Sigmoid colon (tissue), 7 donors: ENCODE data around the gene FCMR. TPM values are rescaled to one million over a fixed set of nuclear protein-coding genes. Genes with fewer than 3 reads are reported as not detected.

Source experiments
- DNase-seq: peaks from one replicate; pipeline ENCODE4 v3.0.0-alpha.2; 2019
- H3K27ac ChIP-seq, 4 donors: fragments of 200-600 bp; sonication (generic); one replicate each; pipeline ENCODE4 v1.5.1; 2016 to 2019; ENCODE audit warnings: mild to moderate bottlenecking in 1 of 4
- H3K27me3 ChIP-seq, 3 donors: fragments of 200-600 bp; sonication (generic); one replicate each; pipeline ENCODE4 v1.5.1; 2019; ENCODE audit warnings: mild to moderate bottlenecking in 1 of 3
- H3K36me3 ChIP-seq, 4 donors: fragments of 200-600 bp; sonication (generic); one replicate each; pipeline ENCODE4 v1.5.1; 2016 to 2019
- H3K4me1 ChIP-seq, 4 donors: fragments of 200-600 bp; sonication (generic); one replicate each; pipeline ENCODE4 v1.5.1; 2017 to 2019
- H3K4me3 ChIP-seq, 4 donors: fragments of 200-600 bp; sonication (generic); one replicate each; pipeline ENCODE4 v1.5.1; 2017 to 2019; ENCODE audit warnings: mild to moderate bottlenecking in 2 of 4, moderate library complexity in 1 of 4
- H3K9me3 ChIP-seq, 4 donors: fragments of 200-600 bp in 3 of 4; sonication (generic) in 3 of 4; one replicate each; pipeline versions ENCODE4 v1.5.1 to v1.6.1; 2013 to 2019
- CTCF ChIP-seq, 4 experiments: fragments of 450-650 bp in 3 of 4; fragments of 200-600 bp in 1 of 4; IDR thresholded peaks; one replicate each; pipeline ENCODE4 v1.5.1; 2016 to 2019; ENCODE audit warnings: antibody characterized with exemption in 4 of 4, mild to moderate bottlenecking in 3 of 4, moderate library complexity in 2 of 4
- EP300 ChIP-seq, 4 donors: sonication (generic); formaldehyde crosslinking; IDR thresholded peaks; one replicate each; pipeline ENCODE4 v1.6.1; 2017; ENCODE audit warnings: antibody characterized with exemption in 4 of 4
- POLR2A ChIP-seq, 2 donors: fragments of 450-650 bp; IDR thresholded peaks; one replicate each; pipeline ENCODE4 v1.6.1; 2016; ENCODE audit warnings: antibody characterized with exemption in 2 of 2, mild to moderate bottlenecking in 2 of 2, moderate library complexity in 2 of 2
- POLR2AphosphoS5 ChIP-seq, 4 donors: sonication (generic); formaldehyde crosslinking; IDR thresholded peaks; one replicate each; pipeline ENCODE4 v1.6.1; 2017; ENCODE audit warnings: antibody characterized with exemption in 4 of 4
- WGBS, 2 donors: extraction: QIAGEN DNeasy Blood & Tissue Kit; methylation state at CpG; one replicate each; pipeline ENCODE4 v1.1.7; 2013; 5-methylcytosine and 5-hydroxymethylcytosine counted together
- intact Hi-C: fragments of 100-400 bp; cut with DNase I; formaldehyde crosslinking; loops from one replicate; pipeline ENCODE4 v1.15.1; 2023
- polyA plus RNA-seq, 3 donors: library from polyadenylated mRNA; stranded (reverse); fragments of 200-250 nt; gene quantifications; one replicate each; pipeline ENCODE4 v1.2.3, GENCODE V29; 2013
- total RNA-seq, 4 donors: library from RNA; depleted of rRNA; stranded (reverse); fragments of >200 nt; gene quantifications; one replicate each; pipeline ENCODE4 v1.1.0, GENCODE V29; 2016
- donor health status: healthy with polysubstance abuse.
- donor health status: Bipolar disorder and iron deficiency.
- donor health status: healthy.

FCMR gene
- total and polyA plus RNA-seq, 7 donors: 0.49 to 111 (median 1.6) TPM; not detected in 1

GRCh38 chr1:206962272-206962671, 40.5 kb upstream of the FCMR start:
- no peaks in the 10 kb centered on the region for H3K9me3 ChIP-seq
- intact Hi-C loops: no loop called here
- no peak for DNase-seq
- WGBS, 2 donors: 83 to 93% methylated on average over 7 of the region's 7 CpGs
- H3K4me1 ChIP-seq: no peaks in the 10 kb centered on the region
- no peaks in the 10 kb centered on the region for H3K27me3 ChIP-seq
- no peaks in the 10 kb centered on the region for H3K36me3 ChIP-seq
- TF ChIP-seq CTCF (IDR thresholded peaks at IDR 0.05) (no peak), POLR2A (IDR thresholded peaks at IDR 0.05) (no peak), POLR2AphosphoS5 (IDR thresholded peaks at IDR 0.05) (no peak), EP300 (IDR thresholded peaks at IDR 0.05) (no peak)
- H3K4me3 ChIP-seq: no peak overlapping the region
- H3K27ac ChIP-seq: no peak overlapping the region

DNA sequence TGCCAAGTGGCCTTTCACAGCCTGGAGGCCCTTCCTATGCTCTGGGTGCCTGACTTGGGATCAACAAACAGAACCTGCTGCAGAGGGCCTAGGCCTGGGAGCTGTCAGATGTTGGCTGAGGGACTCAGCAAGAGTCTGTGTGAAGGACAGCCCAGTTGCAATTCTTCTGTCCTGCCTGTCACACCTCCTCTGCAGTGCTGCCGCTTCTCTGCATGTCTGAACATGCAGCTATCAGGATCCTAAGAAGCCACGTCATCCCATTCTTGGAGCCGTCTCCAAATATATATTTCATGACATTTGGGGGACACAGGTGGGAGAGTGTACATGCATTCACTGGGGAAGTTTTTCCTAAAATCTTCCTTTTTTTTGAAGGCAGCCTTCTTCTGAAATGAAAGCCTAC, 39.9 kb upstream of the FCMR start:
- no peaks in the 10 kb centered on the region for H3K4me1 ChIP-seq
- no peaks in the 10 kb centered on the region for H3K9me3 ChIP-seq
- WGBS, 2 donors: 83 to 95% methylated on average over 3 of the region's 3 CpGs
- intact Hi-C loops: no loop called here
- H3K27me3 ChIP-seq: no peaks in the 10 kb centered on the region
- no peak for TF ChIP-seq EP300 (IDR thresholded peaks at IDR 0.05)
- no peak for TF ChIP-seq POLR2A (IDR thresholded peaks at IDR 0.05)
- TF ChIP-seq POLR2AphosphoS5 (IDR thresholded peaks at IDR 0.05): no peak
- TF ChIP-seq CTCF (IDR thresholded peaks at IDR 0.05): no peak
- no peak overlapping the region for H3K27ac ChIP-seq
- no peak for DNase-seq
- H3K4me3 ChIP-seq: no peak overlapping the region
- no peaks in the 10 kb centered on the region for H3K36me3 ChIP-seq

DNA sequence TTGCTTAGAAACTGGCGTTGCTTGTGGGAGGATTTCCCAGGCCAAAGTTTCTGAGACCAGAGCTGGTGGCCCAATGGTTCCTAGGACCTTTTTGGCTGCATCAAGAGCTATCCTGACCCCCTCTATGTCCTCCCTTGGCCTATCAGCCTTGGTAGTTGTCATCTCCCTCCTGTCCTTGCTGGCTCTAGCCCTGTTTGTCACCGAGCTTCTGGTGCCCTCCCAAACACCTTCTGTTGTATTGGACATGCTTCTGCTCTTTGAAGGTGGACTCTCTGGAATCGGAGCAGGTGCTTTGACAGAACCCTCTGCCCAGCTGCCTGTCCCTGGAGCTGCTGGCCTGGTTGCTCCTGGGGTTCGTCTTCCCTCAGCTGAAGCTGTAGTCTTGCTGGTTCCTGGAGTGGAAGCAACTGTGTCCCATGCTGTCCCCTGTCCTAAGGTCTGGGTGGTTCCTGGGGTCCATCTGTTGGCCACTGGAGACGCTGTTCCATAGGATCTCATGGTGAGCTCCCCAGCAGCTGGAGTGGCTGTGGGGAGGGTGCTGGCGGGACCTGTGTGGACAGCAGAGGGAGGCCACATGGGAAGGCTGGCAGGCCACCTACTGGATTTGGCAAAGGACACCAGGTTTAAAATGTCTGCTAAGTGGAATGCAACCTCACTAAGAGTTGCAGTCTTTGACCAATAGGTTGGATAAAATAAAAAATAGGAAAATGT, 39.1 kb upstream of the FCMR start:
- 93 to 95% methylated on average over 6 of the region's 6 CpGs for WGBS, 2 donors
- no peak overlapping the region for H3K4me3 ChIP-seq
- H3K4me1 ChIP-seq: peaks cover 0 to 5% (median 1%) of the 10 kb centered on the region in 4 donors
- H3K27me3 ChIP-seq: no peaks in the 10 kb centered on the region
- TF ChIP-seq POLR2A (IDR thresholded peaks at IDR 0.05) (no peak), POLR2AphosphoS5 (IDR thresholded peaks at IDR 0.05) (no peak), CTCF (IDR thresholded peaks at IDR 0.05) (no peak), EP300 (IDR thresholded peaks at IDR 0.05) (no peak)
- no peaks in the 10 kb centered on the region for H3K9me3 ChIP-seq
- intact Hi-C loops: no loop called here
- no peaks in the 10 kb centered on the region for H3K36me3 ChIP-seq
- DNase-seq: no peak
- H3K27ac ChIP-seq: no peak overlapping the region

DNA sequence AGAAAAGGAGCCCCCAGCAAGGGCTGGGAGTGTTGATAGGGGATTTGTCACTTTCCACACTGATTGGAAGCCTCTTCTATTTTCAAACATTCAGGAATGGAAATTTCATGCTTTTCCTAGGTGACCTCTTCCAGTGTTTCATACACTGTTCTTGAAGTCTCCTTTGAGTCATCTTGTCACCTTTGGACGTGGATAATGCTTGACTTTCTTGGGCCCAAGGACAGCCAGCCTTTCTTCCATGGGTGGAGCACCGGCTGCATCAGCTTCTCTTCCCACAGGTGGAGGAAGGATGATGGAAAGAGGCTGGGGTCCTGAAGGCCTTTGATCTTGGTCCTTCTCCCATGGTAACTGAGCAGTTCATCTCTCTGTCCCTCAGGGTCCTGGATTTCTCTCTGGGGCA, 36.4 kb upstream of the FCMR start:
- DNase-seq: no peak
- Histone ChIP-seq H3K27me3 (no peaks in the 10 kb centered on the region), H3K27ac (no peak overlapping the region), H3K9me3 (no peaks in the 10 kb centered on the region), H3K4me1 (peaks cover 0 to 26% (median 5%) of the 10 kb centered on the region in 4 donors), H3K4me3 (no peak overlapping the region), H3K36me3 (no peaks in the 10 kb centered on the region)
- 63 to 83% methylated on average over 2 of the region's 2 CpGs for WGBS, 2 donors
- intact Hi-C loops: no loop called here
- TF ChIP-seq EP300 (IDR thresholded peaks at IDR 0.05): no peak
- TF ChIP-seq POLR2A (IDR thresholded peaks at IDR 0.05): no peak
- TF ChIP-seq CTCF (IDR thresholded peaks at IDR 0.05): no peak
- no peak for TF ChIP-seq POLR2AphosphoS5 (IDR thresholded peaks at IDR 0.05)

DNA sequence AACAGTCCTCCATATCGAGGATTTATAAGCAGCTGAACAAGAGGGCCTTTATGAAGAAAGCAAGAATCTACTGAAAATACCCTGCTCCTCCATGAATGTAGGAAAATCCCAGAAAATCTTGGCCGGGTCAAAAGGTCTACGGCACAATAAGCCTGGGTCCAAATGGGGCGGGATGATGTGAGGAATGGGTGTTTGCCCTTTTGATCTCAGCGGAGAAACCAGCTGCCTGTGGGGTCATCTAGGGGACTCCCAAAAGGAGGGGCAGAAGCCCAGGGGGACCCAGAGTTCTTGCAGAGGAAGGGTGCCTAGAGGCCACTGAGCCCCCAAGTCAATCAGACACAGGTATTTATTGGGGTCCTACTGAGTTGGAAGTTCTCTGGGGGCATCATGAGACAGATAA, 35.9 kb upstream of the FCMR start:
- intact Hi-C loops: no loop called here
- WGBS, 2 donors: 90 to 93% methylated on average over 5 of the region's 5 CpGs
- Histone ChIP-seq H3K9me3 (no peaks in the 10 kb centered on the region), H3K4me1 (peaks cover 0 to 26% (median 5%) of the 10 kb centered on the region in 4 donors), H3K36me3 (no peaks in the 10 kb centered on the region), H3K27ac (no peak overlapping the region), H3K27me3 (no peaks in the 10 kb centered on the region), H3K4me3 (no peak overlapping the region)
- DNase-seq: no peak
- TF ChIP-seq POLR2AphosphoS5 (IDR thresholded peaks at IDR 0.05) (no peak), POLR2A (IDR thresholded peaks at IDR 0.05) (no peak), CTCF (IDR thresholded peaks at IDR 0.05) (no peak), EP300 (IDR thresholded peaks at IDR 0.05) (no peak)
